Measurements from ENCODE around the gene GOLPH3L.

DNA sequence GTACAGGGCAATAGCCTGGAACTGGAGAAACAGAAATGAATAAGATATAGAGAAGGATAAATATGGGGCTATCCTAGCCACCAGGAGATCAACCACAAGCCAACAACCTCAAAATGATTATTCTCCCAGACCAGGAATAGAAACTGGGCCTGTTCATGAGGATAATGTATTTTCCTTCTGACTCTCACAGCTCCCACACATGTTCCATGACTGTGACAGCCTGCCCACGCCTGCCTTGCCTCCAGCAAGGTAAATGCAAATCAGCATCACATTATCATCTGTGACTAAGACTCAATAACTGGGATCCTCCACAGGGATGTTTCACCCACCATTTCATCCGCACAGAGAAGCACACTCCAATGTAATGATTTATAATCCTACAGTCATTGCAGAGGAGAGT is 70.8 kb downstream of the GOLPH3L start:
- TF ChIP-seq, protein P1, sequence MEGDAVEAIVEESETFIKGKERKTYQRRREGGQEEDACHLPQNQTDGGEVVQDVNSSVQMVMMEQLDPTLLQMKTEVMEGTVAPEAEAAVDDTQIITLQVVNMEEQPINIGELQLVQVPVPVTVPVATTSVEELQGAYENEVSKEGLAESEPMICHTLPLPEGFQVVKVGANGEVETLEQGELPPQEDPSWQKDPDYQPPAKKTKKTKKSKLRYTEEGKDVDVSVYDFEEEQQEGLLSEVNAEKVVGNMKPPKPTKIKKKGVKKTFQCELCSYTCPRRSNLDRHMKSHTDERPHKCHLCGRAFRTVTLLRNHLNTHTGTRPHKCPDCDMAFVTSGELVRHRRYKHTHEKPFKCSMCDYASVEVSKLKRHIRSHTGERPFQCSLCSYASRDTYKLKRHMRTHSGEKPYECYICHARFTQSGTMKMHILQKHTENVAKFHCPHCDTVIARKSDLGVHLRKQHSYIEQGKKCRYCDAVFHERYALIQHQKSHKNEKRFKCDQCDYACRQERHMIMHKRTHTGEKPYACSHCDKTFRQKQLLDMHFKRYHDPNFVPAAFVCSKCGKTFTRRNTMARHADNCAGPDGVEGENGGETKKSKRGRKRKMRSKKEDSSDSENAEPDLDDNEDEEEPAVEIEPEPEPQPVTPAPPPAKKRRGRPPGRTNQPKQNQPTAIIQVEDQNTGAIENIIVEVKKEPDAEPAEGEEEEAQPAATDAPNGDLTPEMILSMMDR (tag by site-specific recombination; IDR thresholded peaks at IDR 0.05): no peak
- no peak for TF ChIP-seq ZNF24 (tag by site-specific recombination; IDR thresholded peaks at IDR 0.05)
- no peak for TF ChIP-seq ZNF677 (tag by site-specific recombination; IDR thresholded peaks at IDR 0.05)
- no peak for TF ChIP-seq ZBTB17 (tag by site-specific recombination; IDR thresholded peaks at IDR 0.05)
- TF ChIP-seq ZNF423 (tag by site-specific recombination; IDR thresholded peaks at IDR 0.05): no peak

All from HEK293 (cell line).